Activated naive CD8-positive, alpha-beta T cell treated with anti-CD3 and anti-CD28 coated beads, Interleukin-2, amount 50 U/mL, for 24 hours (primary cell): ENCODE data around the gene ADAM10.
"Not testable (repeated sequence)": the region's sequence is repeated elsewhere in the genome, so short reads cannot be mapped to it uniquely, and the experiment has no call there.

Experiments
- ATAC-seq: fragments of 150-1000 bp; cut with Tn5 transposase; one replicate; pipeline ENCODE4 v1.10.0; 2021
- DNase-seq: peaks from one replicate; pipeline ENCODE4 v3.0.0; 2021
- H3K27ac Mint-ChIP-seq: one replicate; pipeline ENCODE4 v1.8.0; 2021; ENCODE audit warnings: mild to moderate bottlenecking, mixed read lengths
- H3K27me3 Mint-ChIP-seq: one replicate; pipeline ENCODE4 v1.8.0; 2021; ENCODE audit warnings: mixed read lengths
- H3K36me3 Mint-ChIP-seq: one replicate; pipeline ENCODE4 v1.8.0; 2021; ENCODE audit warnings: low read depth, mixed read lengths
- H3K4me1 Mint-ChIP-seq: one replicate; pipeline ENCODE4 v1.8.0; 2021; ENCODE audit warnings: mixed read lengths
- H3K4me3 Mint-ChIP-seq: one replicate; pipeline ENCODE4 v1.8.0; 2021; ENCODE audit warnings: mild to moderate bottlenecking, moderate library complexity, mixed read lengths
- H3K9me3 Mint-ChIP-seq: one replicate; pipeline ENCODE4 v1.8.0; 2021; ENCODE audit warnings: mixed read lengths

The ADAM10 gene

DNA sequence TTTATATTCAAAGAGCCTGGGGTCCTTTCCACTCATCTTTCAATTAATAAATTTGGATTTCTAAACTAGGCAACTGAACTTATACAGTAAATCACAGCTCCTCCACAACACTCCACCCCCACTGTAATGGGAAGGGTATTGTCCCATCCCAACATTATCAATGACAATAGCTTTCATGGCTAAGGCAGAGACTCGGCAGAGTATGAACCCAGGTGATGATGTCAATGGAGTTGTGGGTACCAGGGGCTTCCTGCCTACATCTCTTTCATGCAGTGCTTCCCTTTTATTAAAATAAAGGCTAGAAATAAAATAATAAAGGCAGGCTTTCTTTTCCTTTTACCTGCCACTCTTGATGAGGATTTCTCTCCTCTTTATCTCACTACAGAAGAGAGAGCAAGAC is 109.5 kb downstream of the ADAM10 start:
- H3K27ac Mint-ChIP-seq = peak overlapping the region; percentile 55
- no peaks in the 10 kb centered on the region for H3K27me3 Mint-ChIP-seq
- no peak for DNase-seq
- peaks cover 4% of the 10 kb centered on the region for H3K9me3 Mint-ChIP-seq
- no peak for ATAC-seq
- peaks cover 42% of the 10 kb centered on the region for H3K36me3 Mint-ChIP-seq
- H3K4me1 Mint-ChIP-seq = peaks cover 15% of the 10 kb centered on the region
- no peak overlapping the region for H3K4me3 Mint-ChIP-seq

DNA sequence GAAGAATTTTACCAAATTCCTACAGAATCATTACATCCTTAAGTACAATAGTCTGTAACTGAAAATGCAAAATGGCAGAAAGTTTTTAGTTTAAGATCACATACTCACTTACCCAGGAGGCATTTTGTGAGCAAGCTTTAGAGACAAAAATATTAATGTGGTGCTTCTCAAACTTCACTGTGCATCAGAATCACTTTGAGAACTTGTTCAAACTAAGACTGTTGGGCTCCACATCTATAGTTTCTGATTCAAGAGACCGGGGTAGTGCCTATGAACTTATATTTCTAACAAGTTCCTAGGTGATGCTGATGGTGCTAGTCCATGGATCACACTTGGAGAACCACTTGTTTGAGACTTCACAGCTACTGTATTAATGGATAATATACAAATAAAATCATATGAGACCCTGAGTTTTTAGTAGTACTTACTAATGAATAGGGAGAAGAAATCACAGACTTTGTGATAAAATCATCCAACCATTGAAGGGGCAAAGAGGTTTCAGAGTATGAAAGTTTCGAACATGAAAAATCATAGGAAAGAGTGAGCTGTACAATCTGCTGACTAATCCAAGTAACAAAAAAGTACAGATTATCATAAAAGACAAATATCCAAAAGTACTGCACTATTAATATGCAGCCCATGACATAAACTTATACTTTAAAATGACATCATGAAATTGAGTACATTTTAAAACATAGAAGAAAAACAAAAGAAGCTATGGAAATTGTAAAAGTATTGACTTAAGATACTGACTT is 110.3 kb downstream of the ADAM10 start:
- H3K36me3 Mint-ChIP-seq = peaks cover 41% of the 10 kb centered on the region
- no peak for ATAC-seq

GRCh38 chr15:58632789-58633188 is 116.7 kb downstream of the ADAM10 start:
- Mint-ChIP-seq H3K27me3 (no peaks in the 10 kb centered on the region), H3K4me3 (no peak overlapping the region), H3K27ac (no peak overlapping the region), H3K9me3 (no peaks in the 10 kb centered on the region), H3K36me3 (peaks cover 25% of the 10 kb centered on the region), H3K4me1 (peaks cover 34% of the 10 kb centered on the region)
- ATAC-seq (no peak), DNase-seq (no peak)

More for the DNA sequence above, 110.3 kb downstream of the ADAM10 start:
- DNase-seq = no peak
- H3K9me3 Mint-ChIP-seq = peaks cover 4% of the 10 kb centered on the region
- H3K27me3 Mint-ChIP-seq = no peaks in the 10 kb centered on the region
- no peak overlapping the region for H3K4me3 Mint-ChIP-seq
- peaks cover 15% of the 10 kb centered on the region for H3K4me1 Mint-ChIP-seq
- no peak overlapping the region for H3K27ac Mint-ChIP-seq

DNA sequence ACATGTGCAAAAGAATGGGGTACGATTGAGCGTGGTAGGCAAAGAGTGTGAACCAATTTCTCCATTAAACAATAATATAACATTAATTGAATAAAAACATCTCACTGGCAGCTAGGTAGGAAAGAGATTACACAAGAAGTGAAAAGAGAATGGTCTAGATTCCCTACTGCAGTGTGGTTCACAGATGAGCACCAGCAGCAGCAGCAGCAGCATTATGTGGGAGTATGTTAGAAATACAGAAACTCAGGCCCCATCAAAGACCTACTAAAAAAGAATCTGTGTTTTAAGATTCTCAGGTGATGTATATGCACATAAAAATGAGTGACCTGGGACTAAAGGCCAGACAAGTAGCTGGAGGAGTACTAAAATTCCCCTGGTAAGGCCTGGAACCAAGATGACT is 118.2 kb downstream of the ADAM10 start:
- Mint-ChIP-seq H3K36me3 (peaks cover 27% of the 10 kb centered on the region), H3K4me1 (peaks cover 43% of the 10 kb centered on the region), H3K27me3 (no peaks in the 10 kb centered on the region), H3K4me3 (no peak overlapping the region), H3K9me3 (no peaks in the 10 kb centered on the region), H3K27ac (no peak overlapping the region)
- DNase-seq (no peak), ATAC-seq (no peak)

DNA sequence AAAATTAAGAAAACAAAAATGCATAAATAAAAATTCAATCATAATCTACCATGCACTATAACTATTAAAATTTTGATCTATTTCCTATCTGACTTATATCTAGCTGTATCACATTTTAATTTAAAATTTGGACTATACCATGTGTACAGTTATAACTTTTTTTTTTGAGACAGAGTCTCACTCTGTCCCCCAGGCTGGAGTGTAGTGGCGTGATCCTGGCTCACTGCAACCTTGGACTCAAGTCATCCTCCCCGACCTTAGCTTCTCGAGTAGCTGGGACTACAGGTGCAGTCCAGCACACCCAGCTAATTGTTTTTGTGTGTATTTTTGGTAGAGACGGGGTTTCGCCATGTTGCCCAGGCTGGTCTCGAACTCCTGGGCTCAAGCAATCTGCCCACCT is 119.9 kb downstream of the ADAM10 start:
- H3K27me3 Mint-ChIP-seq = no peaks in the 10 kb centered on the region
- DNase-seq (no peak), ATAC-seq (no peak)
- H3K36me3 Mint-ChIP-seq = peaks cover 37% of the 10 kb centered on the region
- H3K4me1 Mint-ChIP-seq = peaks cover 43% of the 10 kb centered on the region
- no peaks in the 10 kb centered on the region for H3K9me3 Mint-ChIP-seq
- peak overlapping the region; percentile 19 for H3K27ac Mint-ChIP-seq
- no peak overlapping the region for H3K4me3 Mint-ChIP-seq

DNA sequence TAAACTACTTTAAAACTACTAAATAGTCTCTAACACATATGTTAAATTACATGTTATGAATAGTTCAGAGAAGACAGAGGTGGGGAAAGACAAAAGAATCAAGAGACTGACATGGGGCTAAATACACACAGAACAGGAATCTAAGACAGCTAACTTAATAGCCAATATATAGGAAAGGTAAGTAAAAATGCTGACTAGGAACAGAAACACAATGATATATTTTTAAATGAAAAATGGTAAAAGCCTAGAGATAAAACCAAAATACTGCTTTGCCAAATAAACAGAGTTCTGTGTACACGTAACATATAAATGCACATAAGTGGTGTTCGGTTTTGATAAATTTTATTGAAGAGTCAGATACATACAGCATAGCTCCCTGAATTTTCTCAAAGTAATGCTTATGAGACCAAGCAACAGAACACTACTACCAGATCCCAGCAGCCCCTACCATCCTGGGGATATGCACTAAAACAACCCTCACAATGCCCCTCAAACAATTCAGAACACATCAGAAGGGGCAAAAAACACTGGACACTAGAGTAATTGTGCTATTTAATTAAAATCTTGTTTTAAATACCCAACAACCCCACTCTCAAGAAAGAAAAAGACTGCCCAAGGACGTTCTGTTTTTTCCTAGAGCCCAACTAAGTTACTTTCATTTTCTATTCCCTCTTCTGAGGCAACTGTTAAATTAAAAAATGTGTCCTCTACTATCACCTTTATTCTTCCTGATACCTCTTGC is 121.1 kb downstream of the ADAM10 start:
- Mint-ChIP-seq H3K4me3 (peak overlapping the region; percentile 74), H3K4me1 (peaks cover 46% of the 10 kb centered on the region), H3K36me3 (peaks cover 41% of the 10 kb centered on the region), H3K9me3 (peaks cover 3% of the 10 kb centered on the region), H3K27ac (peak overlapping the region; percentile 91), H3K27me3 (no peaks in the 10 kb centered on the region)
- no peak for DNase-seq
- ATAC-seq = peak; percentile 46

DNA sequence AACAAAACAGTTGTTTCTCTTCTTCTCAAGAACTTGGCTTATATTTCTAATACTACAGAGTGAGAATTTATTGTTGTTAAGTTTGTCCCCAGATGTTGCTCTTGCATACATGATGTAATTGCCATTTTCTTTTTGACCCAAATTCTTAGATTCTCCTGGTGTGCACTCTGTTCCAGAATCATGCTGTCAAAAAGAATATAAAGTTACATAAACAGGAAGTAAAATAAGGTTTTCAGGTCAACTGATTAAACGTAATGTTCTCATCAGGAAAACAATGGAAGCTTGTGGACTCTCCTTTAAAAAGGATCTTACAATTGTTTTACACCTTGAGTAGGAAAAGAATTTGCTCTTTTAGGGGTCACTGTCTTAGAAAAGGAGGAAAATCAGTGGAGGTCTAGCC is 121.8 kb downstream of the ADAM10 start:
- Mint-ChIP-seq H3K4me3 (peak overlapping the region; percentile 74), H3K27ac (peak overlapping the region; percentile 91), H3K9me3 (peaks cover 5% of the 10 kb centered on the region), H3K36me3 (peaks cover 42% of the 10 kb centered on the region), H3K27me3 (no peaks in the 10 kb centered on the region), H3K4me1 (peaks cover 48% of the 10 kb centered on the region)
- DNase-seq = no peak
- ATAC-seq = no peak

GRCh38 chr15:58627046-58627445 is 122.5 kb downstream of the ADAM10 start:
- DNase-seq (no peak), ATAC-seq (no peak)
- peaks cover 5% of the 10 kb centered on the region for H3K9me3 Mint-ChIP-seq
- H3K4me3 Mint-ChIP-seq = no peak overlapping the region
- peaks cover 50% of the 10 kb centered on the region for H3K4me1 Mint-ChIP-seq
- peaks cover 40% of the 10 kb centered on the region for H3K36me3 Mint-ChIP-seq
- peak overlapping the region; percentile 91 for H3K27ac Mint-ChIP-seq
- H3K27me3 Mint-ChIP-seq = no peaks in the 10 kb centered on the region

- Mint-ChIP-seq H3K27ac (no peak overlapping the region), H3K9me3 (peaks cover 5% of the 10 kb centered on the region), H3K4me1 (peaks cover 48% of the 10 kb centered on the region), H3K4me3 (no peak overlapping the region), H3K36me3 (peaks cover 39% of the 10 kb centered on the region), H3K27me3 (no peaks in the 10 kb centered on the region)
- ATAC-seq = no peak
- no peak for DNase-seq
Observed at GRCh38 chr15:58626378-58626777, 123.1 kb downstream of the ADAM10 start.

DNA sequence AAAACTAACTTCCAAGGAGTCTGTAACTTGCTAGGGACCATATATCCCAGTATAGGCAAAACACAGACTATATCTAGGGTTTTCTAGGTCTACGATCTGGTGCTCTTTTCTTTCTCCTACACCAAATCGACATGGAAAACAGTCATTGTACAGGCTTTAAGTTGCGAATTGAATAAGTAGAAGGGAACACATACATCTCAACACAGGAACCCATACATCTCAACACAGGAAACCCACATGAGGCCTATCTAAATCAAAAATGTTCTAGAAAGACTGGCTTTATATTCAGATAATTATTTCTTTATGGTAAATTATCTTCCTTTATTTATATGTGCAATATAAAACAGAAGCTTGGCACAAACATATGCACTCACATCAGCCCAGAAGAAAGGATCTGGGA is 126.6 kb downstream of the ADAM10 start:
- Mint-ChIP-seq H3K9me3 (peaks cover 14% of the 10 kb centered on the region), H3K4me1 (peaks cover 25% of the 10 kb centered on the region), H3K4me3 (no peak overlapping the region), H3K27ac (no peak overlapping the region), H3K36me3 (peaks cover 58% of the 10 kb centered on the region), H3K27me3 (no peaks in the 10 kb centered on the region)
- DNase-seq = no peak
- ATAC-seq = no peak

DNA sequence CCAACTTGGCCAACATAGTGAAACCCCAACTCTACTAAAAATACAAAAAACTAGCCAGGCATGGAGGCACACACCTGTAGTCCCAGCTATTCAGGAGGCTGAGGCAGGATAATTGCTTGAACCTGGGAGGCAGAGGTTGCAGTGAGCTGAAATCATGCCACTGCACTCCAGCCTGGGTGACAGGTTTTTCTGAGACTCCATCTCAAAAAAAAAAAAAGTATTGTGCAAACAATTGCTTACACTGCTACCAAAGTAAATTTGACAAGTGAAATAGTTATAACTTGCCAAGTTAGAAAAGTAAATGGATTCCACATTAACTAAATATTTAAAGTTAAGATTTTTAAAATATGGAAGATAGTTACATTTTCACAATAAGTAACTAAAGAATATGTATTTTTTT is 129.2 kb downstream of the ADAM10 start:
- not testable (repeated sequence) for H3K27me3 Mint-ChIP-seq, ATAC-seq, DNase-seq, H3K4me3 Mint-ChIP-seq, H3K27ac Mint-ChIP-seq
- Mint-ChIP-seq H3K4me1 (peaks cover 19% of the 10 kb centered on the region), H3K36me3 (peaks cover 62% of the 10 kb centered on the region), H3K9me3 (peaks cover 26% of the 10 kb centered on the region)

GRCh38 chr15:58616171-58616570 is 133.3 kb downstream of the ADAM10 start:
- peaks cover 39% of the 10 kb centered on the region for H3K9me3 Mint-ChIP-seq
- ATAC-seq (no peak), DNase-seq (no peak)
- peaks cover 14% of the 10 kb centered on the region for H3K4me1 Mint-ChIP-seq
- H3K27me3 Mint-ChIP-seq = no peaks in the 10 kb centered on the region
- H3K27ac Mint-ChIP-seq = no peak overlapping the region
- no peak overlapping the region for H3K4me3 Mint-ChIP-seq
- peaks cover 69% of the 10 kb centered on the region for H3K36me3 Mint-ChIP-seq

- H3K27ac Mint-ChIP-seq = no peak overlapping the region
- no peak overlapping the region for H3K4me3 Mint-ChIP-seq
- H3K4me1 Mint-ChIP-seq = peaks cover 34% of the 10 kb centered on the region
- peaks cover 69% of the 10 kb centered on the region for H3K36me3 Mint-ChIP-seq
- H3K9me3 Mint-ChIP-seq = peaks cover 30% of the 10 kb centered on the region
- DNase-seq (no peak), ATAC-seq (no peak)
- no peaks in the 10 kb centered on the region for H3K27me3 Mint-ChIP-seq
Observed at GRCh38 chr15:58611731-58612676, 137.5 kb downstream of the ADAM10 start.

- Mint-ChIP-seq H3K4me3 (no peak overlapping the region), H3K27ac (no peak overlapping the region), H3K4me1 (peaks cover 29% of the 10 kb centered on the region), H3K9me3 (peaks cover 6% of the 10 kb centered on the region), H3K27me3 (no peaks in the 10 kb centered on the region), H3K36me3 (peaks cover 50% of the 10 kb centered on the region)
- DNase-seq (no peak), ATAC-seq (no peak)
Observed at GRCh38 chr15:58608711-58609110, 140.8 kb downstream of the ADAM10 start.
